ENCODE results near the gene PHYHIPL.
"Not testable (repeated sequence)": the region's sequence is repeated elsewhere in the genome, so short reads cannot be mapped to it uniquely, and the experiment has no call there.

PHYHIPL gene

DNA sequence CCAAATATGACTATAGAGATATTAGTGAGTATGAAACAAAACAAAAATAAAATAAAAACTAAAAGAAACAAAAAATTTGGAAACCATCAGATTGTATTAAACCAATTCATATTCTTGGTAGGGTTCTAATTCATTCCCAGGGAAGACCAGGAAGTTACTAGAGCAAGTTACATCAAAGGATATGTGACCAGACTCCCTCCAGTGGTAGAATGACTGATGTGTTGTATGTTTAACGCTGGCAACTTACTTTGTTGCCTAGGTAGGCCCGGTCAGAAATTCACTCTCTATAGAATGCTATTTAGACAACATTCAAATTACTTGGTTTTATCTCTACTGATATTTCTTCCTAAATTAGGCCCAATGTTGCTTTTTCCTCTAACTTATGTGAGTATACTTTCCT lies 5.2 kb downstream of the PHYHIPL start:
- no peak overlapping the region for H3K27ac ChIP-seq
- no peak for DNase-seq (ENCODE audit: low read depth, low spot score)

DNA sequence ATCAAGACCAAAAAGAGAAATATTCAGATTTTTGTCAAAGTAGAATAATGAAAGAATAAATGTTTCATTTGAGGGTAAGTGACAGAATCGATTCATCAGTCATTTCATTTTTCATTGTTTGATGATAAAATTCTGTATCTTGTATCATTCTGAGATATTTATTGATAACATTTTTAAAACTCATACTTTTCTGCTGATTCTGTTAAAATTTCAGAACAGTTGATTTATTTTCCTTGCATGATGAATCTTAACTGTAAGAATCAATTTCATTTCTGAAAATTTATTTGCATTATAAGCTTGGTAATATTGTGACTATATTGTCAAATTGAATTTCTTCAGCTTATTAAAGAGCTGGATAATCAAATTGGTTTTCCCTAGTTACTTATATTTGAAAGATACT lies 13.9 kb downstream of the PHYHIPL start:
- H3K27ac ChIP-seq = no peak overlapping the region
- DNase-seq (ENCODE audit: low read depth, low spot score) = no peak

DNA sequence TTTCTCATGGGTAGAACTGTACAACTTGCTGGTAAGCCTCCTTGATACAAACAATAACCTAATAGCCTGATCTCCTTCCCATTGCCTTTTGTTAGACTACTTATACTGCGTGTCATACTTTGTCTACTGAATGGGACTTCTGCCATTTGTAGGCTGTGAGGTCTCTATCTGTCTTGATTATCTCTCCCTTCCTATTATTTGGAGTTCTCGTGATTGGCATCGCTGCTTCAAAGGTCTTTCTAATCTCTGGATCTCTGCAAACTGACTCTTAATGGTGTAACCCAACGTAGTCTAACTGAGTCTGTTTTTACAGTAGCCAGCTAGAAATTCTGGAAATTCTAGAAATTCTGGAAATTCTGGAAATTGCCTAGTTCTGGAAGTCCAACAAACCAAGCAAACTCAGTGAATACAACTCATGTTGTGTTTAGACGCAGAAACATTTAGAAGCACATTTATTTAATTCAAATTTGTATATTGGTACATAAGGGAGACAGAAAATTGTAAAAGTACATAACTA lies 29.8 kb downstream of the PHYHIPL start:
- H3K27ac ChIP-seq = no peak overlapping the region
- DNase-seq (ENCODE audit: low read depth, low spot score) = no peak

DNA sequence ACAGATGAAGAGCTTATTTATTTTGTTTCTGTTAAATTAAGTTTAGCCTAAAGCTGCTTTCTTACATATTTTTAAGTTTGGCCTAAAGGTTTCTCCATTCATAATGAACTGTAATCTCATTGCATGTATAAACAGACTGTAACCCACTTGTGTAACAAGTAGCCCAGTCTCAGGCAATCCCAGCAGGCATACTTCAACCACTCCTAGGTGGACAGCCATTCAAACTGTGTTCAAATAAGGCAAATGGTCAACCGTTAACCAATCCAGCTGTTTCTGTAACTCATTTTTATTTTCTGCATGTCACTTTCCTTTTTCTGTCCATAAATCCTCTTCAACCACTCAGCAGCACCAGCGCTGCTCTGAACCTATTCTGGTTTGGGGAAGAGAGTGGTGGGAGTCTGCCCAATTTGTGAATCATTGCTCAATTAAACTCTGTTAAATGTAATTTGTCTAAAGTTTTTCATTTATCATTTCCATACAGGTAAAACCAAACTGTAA lies 35.9 kb downstream of the PHYHIPL start:
- no peak for DNase-seq (ENCODE audit: low read depth, low spot score)
- no peak overlapping the region for H3K27ac ChIP-seq

DNA sequence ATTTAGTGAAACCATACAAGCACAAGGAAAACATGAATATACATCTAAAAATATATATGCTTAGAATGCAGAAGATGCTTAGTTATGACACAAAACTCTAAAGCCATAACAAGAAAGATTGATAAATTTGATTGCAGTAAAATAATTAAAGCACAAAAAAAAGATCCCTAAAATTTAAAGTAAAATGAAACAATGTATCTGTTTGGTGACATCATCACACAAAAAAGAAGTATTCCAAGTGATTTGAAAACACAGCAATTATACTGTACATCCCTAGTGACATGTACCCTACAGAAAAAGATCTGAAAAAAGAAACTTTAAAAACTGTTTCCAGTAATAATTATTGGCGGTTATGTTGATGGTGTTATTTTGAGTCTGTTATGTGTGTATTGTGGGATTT lies 37.7 kb downstream of the PHYHIPL start:
- no peak overlapping the region for H3K27ac ChIP-seq
- no peak for DNase-seq (ENCODE audit: low read depth, low spot score)

DNA sequence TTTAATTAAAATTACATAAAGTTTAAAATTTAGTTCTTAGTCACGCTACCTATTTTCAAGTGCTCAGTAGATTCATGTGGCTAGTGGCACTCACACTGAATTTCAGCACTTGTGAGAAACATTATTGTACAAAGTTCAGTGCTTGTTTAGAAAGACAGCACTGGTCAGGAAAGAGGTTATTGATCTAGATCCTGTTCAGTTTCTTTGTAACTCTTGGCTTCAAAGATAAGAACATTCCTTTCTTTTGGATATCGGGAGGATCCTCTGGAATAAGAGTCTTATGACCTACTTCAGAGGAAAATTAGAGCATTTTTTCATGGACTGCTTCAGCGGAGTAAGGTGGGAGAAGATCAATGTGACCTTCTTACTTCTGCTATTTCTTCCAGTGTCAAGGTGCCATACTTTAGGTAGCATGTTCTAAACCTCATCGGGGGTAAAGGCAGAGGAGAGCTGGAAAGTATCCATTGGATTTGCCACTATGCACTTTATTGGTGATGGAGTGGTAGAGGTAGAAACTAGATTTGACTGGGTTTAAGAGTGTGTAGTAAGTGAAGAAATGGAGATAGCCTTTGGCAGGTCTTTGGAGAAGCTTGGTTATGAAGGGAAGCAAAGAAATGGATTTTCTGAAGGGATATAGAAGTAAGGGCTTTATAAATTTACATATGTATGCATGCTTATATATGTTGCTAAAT lies 39.9 kb downstream of the PHYHIPL start:
- no peak for DNase-seq (ENCODE audit: low read depth, low spot score)
- no peak overlapping the region for H3K27ac ChIP-seq

DNA sequence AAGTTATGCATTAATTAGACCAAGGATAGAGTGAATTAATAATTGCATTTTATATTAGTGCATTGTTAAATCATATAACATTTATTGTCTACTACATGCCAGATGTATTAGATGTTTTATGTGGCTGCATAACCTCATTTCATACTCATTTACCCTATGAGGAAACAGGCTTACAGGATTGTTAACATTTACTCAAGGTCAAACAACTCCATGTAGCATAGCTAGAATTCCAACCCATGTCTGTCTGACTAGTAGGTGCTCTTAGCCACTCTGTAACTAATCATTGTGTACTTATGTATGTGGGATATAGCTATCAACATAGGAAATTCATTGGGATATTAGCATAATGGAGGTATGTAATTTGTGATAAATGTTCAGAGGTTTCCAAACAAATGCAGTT lies 46.3 kb downstream of the PHYHIPL start:
- DNase-seq (ENCODE audit: low read depth, low spot score) = no peak
- H3K27ac ChIP-seq = no peak overlapping the region

DNA sequence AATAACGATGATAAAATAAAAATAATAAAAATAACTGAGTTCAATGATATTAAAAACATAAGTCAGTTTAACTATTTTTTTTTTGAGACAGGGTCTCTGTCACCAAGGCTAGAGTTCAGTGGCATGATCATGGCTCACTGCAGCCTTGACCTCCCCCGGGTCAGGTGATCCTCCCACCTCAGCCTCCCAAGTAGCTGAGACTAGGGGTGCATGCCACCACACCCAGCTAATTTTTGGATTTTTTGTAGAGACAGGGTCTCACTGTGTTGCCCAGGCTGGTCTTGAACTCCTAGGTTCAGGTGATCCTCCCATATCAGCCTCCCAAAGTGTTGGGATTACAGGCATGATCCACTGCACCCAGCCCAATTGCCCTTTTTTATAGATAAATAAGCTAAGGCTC lies 47.2 kb downstream of the PHYHIPL start:
- not testable (repeated sequence) for DNase-seq (ENCODE audit: low read depth, low spot score); H3K27ac ChIP-seq

DNA sequence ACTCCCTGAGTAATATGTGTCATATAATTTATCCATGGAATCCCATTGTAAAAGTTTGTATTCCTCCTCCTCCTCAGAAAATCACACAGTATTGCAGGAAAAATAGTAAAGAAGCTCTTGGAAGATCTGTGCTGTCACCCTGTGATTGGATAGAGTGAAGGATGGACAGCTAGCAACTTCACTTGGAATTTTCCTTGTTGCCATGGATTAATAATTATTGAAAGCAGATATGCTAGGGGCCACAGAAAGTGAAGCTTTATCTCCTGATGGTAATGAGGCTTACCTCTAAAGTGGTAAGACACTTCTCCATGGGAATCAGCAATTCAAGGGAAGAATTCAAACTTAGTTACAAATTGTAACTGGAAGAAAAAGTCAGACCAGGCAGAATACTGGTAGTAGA lies 48.8 kb downstream of the PHYHIPL start:
- H3K27ac ChIP-seq = no peak overlapping the region
- no peak for DNase-seq (ENCODE audit: low read depth, low spot score)

DNA sequence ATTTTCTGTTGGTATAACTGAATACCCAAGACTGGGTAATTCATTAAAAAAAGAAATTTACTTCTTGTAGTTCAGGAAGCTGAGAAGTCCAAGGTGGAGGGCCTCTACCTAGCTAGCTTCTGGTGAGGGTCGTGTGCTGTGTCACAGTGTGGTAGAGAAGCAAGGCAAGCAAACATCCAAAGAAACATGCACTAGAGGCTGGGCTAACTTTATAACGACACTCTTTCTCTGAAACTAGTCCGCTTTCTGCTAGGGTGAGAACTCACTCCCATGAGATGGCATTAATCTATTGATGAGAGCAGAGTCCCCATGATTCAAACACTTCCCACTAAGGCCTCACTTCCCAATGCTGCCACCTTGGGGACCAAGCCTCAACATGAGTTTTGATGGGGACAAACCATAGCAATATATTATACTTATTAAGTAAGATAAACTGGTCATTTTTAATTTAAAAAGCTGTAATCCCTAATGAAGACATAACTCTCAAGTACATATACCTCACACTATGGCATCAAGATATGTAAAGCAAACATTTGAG lies 50.8 kb downstream of the PHYHIPL start:
- no peak for DNase-seq (ENCODE audit: low read depth, low spot score)
- no peak overlapping the region for H3K27ac ChIP-seq

DNA sequence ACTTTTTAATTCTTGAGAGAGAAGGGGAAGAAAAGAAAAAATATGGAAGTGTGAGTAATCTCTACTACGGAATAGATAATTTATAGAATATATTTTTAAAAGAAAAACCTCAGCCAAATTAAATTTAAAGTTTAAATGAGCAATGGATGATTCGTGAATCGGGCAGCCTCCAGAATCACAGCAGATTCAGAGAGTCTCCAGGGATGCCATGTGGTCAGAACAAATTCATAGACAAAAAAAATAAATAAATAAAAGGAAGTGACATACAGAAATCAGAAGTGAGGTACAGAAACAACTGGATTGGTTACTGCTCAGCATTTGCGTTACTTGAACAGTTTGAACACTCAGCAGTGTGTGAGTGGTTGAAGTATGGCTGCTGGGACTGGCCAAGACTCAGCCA lies 53.0 kb downstream of the PHYHIPL start:
- no peak for DNase-seq (ENCODE audit: low read depth, low spot score)
- no peak overlapping the region for H3K27ac ChIP-seq

DNA sequence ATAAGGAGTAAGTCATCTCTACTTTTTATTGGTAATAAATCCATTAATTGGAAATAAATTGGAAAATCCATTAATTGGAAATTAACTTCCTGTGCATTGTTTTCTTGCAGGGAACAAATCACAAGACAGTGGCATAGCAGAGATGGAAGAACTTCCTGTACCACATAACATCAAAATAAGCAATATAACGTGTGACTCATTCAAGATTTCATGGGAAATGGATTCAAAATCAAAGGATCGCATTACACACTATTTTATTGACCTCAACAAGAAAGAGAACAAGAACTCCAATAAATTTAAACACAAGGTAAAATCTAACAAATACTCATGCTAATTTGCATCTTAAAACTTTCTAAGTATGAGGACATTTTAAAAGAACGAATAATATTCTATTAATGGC lies 57.8 kb downstream of the PHYHIPL start:
- H3K27ac ChIP-seq = no peak overlapping the region
- DNase-seq (ENCODE audit: low read depth, low spot score) = no peak

DNA sequence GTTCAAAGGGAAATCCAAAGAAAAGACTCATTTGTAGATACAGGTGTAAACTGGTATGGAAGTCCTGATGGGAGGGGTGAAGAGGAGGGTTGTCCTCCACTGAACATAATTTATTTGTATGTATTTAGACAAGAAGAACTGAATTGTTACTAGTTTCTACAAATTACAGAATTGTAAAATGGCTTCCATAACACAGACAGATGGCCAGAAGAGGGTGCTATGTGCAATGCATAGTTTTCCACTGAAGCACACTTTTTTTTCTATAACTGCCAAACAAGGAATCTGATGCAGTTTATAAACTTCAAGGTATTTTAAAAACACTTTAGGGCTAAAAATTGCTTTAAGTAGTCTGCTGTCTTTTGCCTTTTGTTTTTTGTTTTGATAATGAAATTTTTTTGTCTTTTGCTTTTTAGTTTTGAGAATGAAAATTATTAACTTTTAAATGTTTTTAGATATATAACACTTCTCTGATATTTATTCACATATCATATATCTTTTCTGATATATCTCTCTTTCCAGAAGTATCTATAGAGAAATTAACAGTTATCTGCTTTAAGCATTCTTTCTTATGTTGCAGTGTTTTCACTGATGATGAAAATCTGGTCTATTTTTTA lies 58.5 kb downstream of the PHYHIPL start:
- DNase-seq (ENCODE audit: low read depth, low spot score) = no peak
- H3K27ac ChIP-seq = no peak overlapping the region

DNA sequence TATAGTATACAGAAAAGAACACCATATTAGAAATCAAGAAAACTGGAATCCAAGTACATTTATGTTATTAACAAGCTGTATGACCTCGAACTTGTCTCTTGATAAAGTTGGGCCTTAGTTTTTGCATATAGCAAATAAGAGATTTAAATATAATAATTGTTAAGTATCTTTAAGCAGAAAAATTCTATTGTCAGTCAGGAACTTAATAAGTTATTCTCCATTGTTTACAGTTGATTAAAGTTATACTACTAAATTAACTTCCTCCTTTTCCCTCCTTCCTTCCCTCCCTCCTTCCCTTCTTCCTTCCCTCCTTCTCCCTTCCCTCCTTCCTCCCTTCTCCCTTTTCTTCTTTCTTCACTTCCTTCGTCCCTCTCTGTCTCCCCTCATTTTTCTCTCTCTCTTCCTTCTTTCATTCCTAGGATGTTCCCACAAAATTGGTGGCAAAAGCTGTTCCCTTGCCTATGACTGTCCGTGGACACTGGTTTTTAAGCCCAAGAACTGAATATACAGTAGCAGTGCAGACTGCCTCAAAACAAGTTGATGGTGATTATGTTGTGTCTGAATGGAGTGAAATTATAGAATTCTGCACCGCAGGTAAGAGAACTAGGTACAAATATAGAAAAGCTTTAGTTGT lies 59.7 kb downstream of the PHYHIPL start:
- no peak for DNase-seq (ENCODE audit: low read depth, low spot score)
- H3K27ac ChIP-seq = no peak overlapping the region

DNA sequence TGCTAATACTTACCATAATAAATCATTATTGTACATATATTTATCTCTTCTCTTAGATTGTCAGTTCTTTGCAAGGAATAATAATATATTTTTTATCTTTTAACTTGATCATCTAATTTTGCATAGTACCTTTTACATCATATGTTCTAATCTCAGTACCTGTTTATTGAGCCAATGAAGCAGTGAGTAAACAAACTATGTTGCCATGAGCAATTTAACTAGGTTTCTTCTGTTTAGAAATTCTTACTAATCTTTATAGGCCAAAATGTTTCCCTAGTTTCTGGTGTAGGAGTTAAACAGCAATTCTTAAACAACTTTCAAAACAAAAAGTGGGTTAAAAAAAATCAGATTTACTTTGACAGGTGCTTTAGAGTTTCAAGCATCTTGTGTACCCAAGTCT lies 61.3 kb downstream of the PHYHIPL start:
- DNase-seq (ENCODE audit: low read depth, low spot score) = no peak
- no peak overlapping the region for H3K27ac ChIP-seq

DNA sequence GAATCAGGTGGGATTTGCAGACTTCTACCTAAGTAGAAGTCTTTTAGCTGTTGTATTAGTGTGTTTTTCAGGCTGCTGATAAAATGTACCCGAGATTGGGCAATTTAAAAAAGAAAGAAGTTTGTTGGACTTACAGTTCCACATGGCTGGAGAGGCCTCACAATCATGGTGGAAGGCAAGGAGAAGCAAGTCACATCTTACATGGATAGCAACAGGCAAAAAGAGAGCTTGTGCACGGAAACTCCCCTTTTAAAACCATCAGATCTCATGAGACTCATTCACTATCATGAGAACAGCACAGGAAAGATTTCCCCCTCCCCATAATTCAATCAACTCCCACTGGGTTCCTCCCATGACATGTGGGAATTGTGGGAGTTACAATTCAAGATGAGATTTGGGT lies 62.7 kb downstream of the PHYHIPL start:
- H3K27ac ChIP-seq; DNase-seq (ENCODE audit: low read depth, low spot score): not testable (repeated sequence)

DNA sequence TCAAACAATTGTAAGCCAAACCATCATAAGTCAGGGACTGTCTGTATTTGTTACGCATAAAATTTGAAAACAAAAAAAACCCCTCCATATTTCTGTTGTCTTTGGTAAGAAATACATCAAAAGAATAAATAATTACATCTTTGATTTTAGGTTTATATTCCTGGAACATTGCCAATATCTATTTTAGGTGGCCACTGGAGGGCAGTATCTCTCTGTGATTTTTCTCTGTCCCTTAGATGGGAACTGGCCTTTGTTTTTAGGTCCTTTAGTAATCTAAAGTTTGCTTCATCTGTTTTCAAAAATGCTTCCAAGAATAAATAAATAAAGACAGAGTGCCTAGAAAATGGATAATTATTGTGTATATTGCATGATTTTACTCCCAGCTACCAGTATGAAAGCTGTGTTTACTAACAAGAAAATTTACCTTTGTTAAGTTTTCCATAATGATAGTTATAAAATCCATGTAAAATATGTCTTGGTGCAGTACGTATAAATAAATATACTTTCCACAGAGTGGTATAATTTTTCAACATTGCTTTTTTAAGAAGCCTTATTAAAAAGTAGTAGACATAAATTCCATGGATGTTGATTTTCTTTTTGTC lies 64.2 kb downstream of the PHYHIPL start:
- H3K27ac ChIP-seq = no peak overlapping the region
- DNase-seq (ENCODE audit: low read depth, low spot score) = no peak

DNA sequence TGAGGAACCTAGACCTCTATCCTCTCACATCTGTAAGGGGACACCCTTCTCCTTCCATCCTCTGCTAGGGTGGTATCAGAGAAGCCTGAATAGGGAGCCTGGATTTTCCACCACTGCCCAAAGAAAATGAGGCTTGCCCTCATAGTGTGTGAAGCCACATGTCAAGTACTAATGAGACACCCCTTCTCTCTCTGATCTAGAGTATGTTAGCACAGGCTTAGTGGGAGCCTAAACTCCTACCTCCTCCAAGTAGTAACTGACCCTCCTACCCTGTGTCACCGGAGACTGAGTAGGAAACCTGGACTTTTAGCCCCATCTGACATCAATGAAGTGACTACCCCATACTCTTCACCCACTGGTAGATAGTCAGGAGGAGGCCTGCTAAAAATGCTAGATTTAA lies 65.6 kb downstream of the PHYHIPL start:
- H3K27ac ChIP-seq = no peak overlapping the region
- DNase-seq (ENCODE audit: low read depth, low spot score) = no peak

DNA sequence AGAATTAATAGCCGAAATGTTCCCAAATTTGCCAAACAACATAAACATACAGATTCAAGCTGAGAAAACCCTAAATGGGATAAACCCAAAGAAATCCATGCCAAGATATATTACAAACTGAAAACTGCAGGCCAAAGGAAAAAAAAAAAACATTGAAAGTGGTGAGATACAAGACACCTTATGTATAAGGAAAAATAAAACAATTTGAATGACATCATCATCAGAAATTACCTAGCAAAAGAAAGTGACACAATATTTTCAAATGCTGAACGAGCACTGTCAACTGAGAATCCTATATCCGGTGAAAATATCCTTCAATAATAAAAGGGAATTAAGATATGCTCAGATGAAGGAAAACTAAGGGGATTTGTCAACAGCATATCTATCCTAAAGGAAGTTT lies 66.5 kb downstream of the PHYHIPL start:
- no peak for DNase-seq (ENCODE audit: low read depth, low spot score)
- no peak overlapping the region for H3K27ac ChIP-seq

DNA sequence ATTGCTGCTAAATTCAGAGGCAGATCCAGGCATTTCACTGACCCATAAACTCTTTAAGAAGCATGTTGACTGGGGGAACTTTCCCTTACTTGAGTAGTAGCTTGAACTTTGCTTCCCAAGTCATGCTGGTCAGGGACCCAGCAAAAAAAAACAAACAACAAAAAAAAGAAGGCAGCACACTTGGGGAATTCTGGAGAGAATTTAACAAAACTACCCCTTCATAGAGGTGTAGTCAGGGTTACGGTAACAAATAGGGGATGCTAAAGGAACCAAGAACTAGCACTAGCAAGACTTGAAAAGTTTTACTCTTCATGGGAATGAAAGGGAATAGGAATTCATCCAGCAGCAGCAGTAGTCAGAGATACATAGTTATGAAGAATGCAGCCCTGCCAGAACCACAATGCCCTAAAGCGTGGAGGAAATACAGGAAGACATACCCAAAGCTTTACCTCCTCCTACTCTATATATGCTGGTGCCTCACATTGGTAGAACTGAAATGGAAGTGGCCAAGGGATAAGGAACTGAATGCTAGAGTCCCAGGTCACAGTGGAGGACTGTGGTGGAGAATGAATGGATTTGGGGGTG lies 67.3 kb downstream of the PHYHIPL start:
- H3K27ac ChIP-seq = no peak overlapping the region
- no peak for DNase-seq (ENCODE audit: low read depth, low spot score)
